Measurements from ENCODE around the gene AUNIP. TPM values are rescaled to one million over a fixed set of nuclear protein-coding genes. Genes with fewer than 3 reads are reported as not detected.
"Not testable (repeated sequence)": the region's sequence is repeated elsewhere in the genome, so short reads cannot be mapped to it uniquely, and the experiment has no call there.

The AUNIP gene
- total RNA-seq, 1 donor from 2014 or later, result 1.5 TPM

DNA sequence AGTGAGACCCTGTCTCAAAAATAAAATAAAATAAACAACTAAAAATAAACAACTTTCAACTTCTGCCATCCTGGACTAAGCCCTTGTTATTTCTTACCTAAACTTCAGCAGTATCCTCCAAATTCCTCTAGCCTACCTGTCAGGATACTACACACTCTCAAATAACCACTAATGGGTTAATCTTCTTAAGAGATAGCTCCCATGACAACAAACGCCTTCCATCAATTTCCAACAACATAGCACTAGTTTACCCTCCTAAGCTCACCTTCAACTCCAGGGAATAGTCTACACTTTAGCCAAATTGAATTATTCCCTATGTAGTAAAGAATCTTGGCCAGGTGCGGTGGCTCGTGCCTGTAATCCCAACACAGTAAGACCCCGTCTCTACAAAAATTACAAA is 11.3 kb downstream of the AUNIP start:
- Histone ChIP-seq H3K27ac (no peak overlapping the region), H3K4me3 (no peak overlapping the region), H3K36me3 (no peaks in the 10 kb centered on the region), H3K27me3 (no peaks in the 10 kb centered on the region), H3K4me1 (no peaks in the 10 kb centered on the region), H3K9me3 (no peaks in the 10 kb centered on the region)
- TF ChIP-seq POLR2A (IDR thresholded peaks at IDR 0.05) (no peak), POLR2AphosphoS5 (IDR thresholded peaks at IDR 0.05; ENCODE audit: insufficient read depth in 1 of 2, low read depth in 1 of 2) (no peak)
- TF ChIP-seq, protein P1, sequence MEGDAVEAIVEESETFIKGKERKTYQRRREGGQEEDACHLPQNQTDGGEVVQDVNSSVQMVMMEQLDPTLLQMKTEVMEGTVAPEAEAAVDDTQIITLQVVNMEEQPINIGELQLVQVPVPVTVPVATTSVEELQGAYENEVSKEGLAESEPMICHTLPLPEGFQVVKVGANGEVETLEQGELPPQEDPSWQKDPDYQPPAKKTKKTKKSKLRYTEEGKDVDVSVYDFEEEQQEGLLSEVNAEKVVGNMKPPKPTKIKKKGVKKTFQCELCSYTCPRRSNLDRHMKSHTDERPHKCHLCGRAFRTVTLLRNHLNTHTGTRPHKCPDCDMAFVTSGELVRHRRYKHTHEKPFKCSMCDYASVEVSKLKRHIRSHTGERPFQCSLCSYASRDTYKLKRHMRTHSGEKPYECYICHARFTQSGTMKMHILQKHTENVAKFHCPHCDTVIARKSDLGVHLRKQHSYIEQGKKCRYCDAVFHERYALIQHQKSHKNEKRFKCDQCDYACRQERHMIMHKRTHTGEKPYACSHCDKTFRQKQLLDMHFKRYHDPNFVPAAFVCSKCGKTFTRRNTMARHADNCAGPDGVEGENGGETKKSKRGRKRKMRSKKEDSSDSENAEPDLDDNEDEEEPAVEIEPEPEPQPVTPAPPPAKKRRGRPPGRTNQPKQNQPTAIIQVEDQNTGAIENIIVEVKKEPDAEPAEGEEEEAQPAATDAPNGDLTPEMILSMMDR (IDR thresholded peaks at IDR 0.05), result no peak
- intact Hi-C loops (cut with DNase I), result no loop called here
- no peak for DNase-seq (ENCODE audit: extremely low spot score in 2 of 2)

DNA sequence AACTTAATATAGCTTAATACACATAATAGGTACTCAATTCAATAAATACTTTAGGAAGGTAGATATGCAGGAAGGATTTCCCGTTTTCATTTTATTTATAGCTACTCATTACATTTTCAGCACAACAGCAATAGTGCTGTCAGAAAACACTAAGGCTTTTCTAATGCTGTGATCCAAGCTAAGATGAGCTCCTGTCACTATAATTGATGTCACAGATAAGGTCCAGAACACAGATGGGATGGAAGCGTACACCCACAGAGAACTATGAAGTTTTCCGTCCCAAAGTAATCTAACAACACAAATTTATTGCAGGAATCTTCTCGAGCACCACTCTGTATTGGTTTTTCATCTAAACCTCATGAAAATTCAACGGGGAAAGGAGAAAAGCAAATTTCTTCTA is 13.6 kb downstream of the AUNIP start:
- Histone ChIP-seq H3K4me1 (no peaks in the 10 kb centered on the region), H3K36me3 (no peaks in the 10 kb centered on the region), H3K27me3 (no peaks in the 10 kb centered on the region), H3K4me3 (no peak overlapping the region), H3K27ac (no peak overlapping the region), H3K9me3 (no peaks in the 10 kb centered on the region)
- TF ChIP-seq POLR2A (IDR thresholded peaks at IDR 0.05), result no peak
- TF ChIP-seq, protein P1 (IDR thresholded peaks at IDR 0.05), result no peak
- no peak for TF ChIP-seq POLR2AphosphoS5 (IDR thresholded peaks at IDR 0.05; ENCODE audit: insufficient read depth in 1 of 2, low read depth in 1 of 2)
- DNase-seq (ENCODE audit: extremely low spot score in 2 of 2), result no peak
- intact Hi-C loops (cut with DNase I), result no loop called here

DNA sequence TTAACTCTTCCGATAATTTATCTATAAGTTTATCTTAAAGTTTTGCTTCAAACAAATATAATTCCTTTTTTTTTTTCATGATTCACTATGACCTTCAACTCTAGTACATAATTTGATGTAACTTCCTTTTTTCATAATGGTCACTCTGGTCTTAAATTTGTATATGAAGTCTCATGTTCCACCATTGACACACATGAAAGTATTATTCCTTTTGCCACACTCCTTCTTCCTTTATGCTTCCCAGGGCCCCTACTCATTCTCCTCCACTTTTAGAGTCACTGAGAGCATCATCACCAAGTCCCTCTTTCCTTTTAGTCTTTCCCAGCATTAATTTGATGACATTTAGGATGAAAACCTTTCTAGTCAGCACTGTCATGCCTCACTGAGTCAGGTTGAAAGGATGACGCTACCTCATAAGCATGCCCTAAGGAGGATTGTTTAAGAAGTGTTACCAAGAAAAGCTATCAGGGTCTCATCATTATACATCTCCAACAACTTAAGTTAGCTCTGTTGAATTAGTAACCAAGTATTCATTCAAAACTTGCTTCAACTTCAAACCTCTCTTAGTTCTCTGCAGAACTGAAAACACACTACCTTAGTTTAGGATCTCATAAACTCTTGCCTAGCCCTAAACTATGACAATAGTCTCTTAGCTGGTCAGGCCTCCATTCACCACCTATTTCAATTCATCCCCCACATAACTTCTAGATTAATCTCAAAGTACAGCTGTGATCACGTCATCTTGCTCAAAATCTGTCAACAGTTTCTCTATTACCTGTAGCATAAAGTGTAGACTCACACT is 14.5 kb downstream of the AUNIP start:
- H3K36me3 ChIP-seq, result no peaks in the 10 kb centered on the region
- no peak overlapping the region for H3K27ac ChIP-seq
- intact Hi-C loops (cut with DNase I), result no loop called here
- H3K4me3 ChIP-seq, result no peak overlapping the region
- no peaks in the 10 kb centered on the region for H3K4me1 ChIP-seq
- no peak for DNase-seq (ENCODE audit: extremely low spot score in 2 of 2)
- TF ChIP-seq POLR2AphosphoS5 (IDR thresholded peaks at IDR 0.05; ENCODE audit: insufficient read depth in 1 of 2, low read depth in 1 of 2), result no peak
- TF ChIP-seq, protein P1 (IDR thresholded peaks at IDR 0.05), result no peak
- no peak for TF ChIP-seq POLR2A (IDR thresholded peaks at IDR 0.05)
- no peaks in the 10 kb centered on the region for H3K27me3 ChIP-seq
- H3K9me3 ChIP-seq, result no peaks in the 10 kb centered on the region

DNA sequence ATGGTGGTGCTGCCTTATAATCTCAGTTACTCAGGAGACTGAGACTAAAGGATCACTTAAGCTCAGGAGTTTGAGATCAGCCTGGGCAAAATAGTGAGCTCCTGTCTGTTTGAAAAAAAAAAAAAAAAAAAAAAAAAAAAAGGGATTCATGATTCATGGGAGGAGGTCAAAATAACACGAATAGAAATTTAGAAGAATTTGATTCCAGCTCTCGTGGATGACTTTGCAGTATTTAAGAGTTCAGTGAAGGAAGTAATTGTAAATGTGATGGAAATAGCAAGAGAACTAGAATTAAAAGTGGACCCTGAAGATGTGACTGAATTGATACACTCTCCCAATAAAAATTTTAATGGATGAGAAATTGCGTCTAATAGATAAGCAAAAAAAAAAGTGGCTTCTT is 15.8 kb downstream of the AUNIP start:
- intact Hi-C loops (cut with DNase I), result no loop called here
- H3K36me3 ChIP-seq, result no peaks in the 10 kb centered on the region
- no peak overlapping the region for H3K27ac ChIP-seq
- H3K27me3 ChIP-seq, result no peaks in the 10 kb centered on the region
- no peak for DNase-seq (ENCODE audit: extremely low spot score in 2 of 2)
- H3K4me1 ChIP-seq, result no peaks in the 10 kb centered on the region
- H3K9me3 ChIP-seq, result no peaks in the 10 kb centered on the region
- TF ChIP-seq, protein P1 (IDR thresholded peaks at IDR 0.05), result no peak
- no peak for TF ChIP-seq POLR2AphosphoS5 (IDR thresholded peaks at IDR 0.05; ENCODE audit: insufficient read depth in 1 of 2, low read depth in 1 of 2)
- no peak for TF ChIP-seq POLR2A (IDR thresholded peaks at IDR 0.05)
- H3K4me3 ChIP-seq, result no peak overlapping the region

DNA sequence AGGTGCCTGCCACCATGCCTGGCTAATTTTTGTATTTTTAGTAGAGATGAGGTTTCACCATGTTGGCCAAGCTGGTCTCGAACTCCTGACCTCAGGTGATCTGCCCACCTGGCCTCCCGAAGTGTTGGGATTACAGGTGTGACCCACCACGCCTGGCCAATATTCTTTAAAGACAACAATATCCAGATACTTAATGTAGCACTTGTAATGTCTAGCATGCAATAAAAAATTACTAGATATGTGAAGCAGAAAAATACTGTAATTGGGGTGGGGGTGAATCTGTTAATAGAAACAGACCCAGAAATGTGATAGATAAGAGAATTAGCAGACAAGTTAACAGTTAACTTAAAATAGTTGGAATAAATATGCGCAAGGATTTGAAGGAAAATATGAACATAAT is 19.4 kb downstream of the AUNIP start:
- DNase-seq (ENCODE audit: extremely low spot score in 2 of 2); H3K4me1 ChIP-seq; H3K27me3 ChIP-seq; H3K27ac ChIP-seq; H3K9me3 ChIP-seq; H3K36me3 ChIP-seq; H3K4me3 ChIP-seq; intact Hi-C loops (cut with DNase I): not testable (repeated sequence)
